Osteocyte (in vitro differentiated cells): Measurements from ENCODE around the gene MIA. TPM values are rescaled to one million over a fixed set of nuclear protein-coding genes. Genes with fewer than 3 reads are reported as not detected.

Experiments
- DNase-seq: peaks from one replicate; pipeline ENCODE4 v3.0.0; 2021; ENCODE audit warnings: mixed read lengths; ENCODE audit not compliant: unreplicated experiment; ENCODE audit errors: extremely low spot score
- H3K27ac Mint-ChIP-seq: one replicate; pipeline ENCODE4 v1.8.0; 2021; ENCODE audit warnings: mild to moderate bottlenecking, mixed read lengths; ENCODE audit not compliant: unreplicated experiment
- H3K27me3 Mint-ChIP-seq: one replicate; pipeline ENCODE4 v1.8.0; 2021; ENCODE audit warnings: mixed read lengths; ENCODE audit not compliant: unreplicated experiment
- H3K36me3 Mint-ChIP-seq: one replicate; pipeline ENCODE4 v1.8.0; 2021; ENCODE audit warnings: mixed read lengths; ENCODE audit not compliant: unreplicated experiment
- H3K4me1 Mint-ChIP-seq: one replicate; pipeline ENCODE4 v1.8.0; 2021; ENCODE audit warnings: mixed read lengths; ENCODE audit not compliant: unreplicated experiment
- H3K4me3 Mint-ChIP-seq: one replicate; pipeline ENCODE4 v1.8.0; 2021; ENCODE audit warnings: mild to moderate bottlenecking, moderate library complexity, mixed read lengths; ENCODE audit not compliant: unreplicated experiment
- H3K9me3 Mint-ChIP-seq: one replicate; pipeline ENCODE4 v1.8.0; 2021; ENCODE audit warnings: mixed read lengths; ENCODE audit not compliant: unreplicated experiment
- total RNA-seq: library from RNA; stranded (reverse); gene quantifications from 2 replicates; pipeline ENCODE4 v1.2.1, GENCODE V29; 2021
- TF ChIP-seq, protein P1 (sequence below): fragments of 200-600 bp; sonication (generic); IDR thresholded peaks from 2 replicates; pipeline ENCODE4 v1.5.0; 2021; ENCODE audit warnings: antibody characterized with exemption, mild to moderate bottlenecking, moderate library complexity

The MIA gene
- total RNA-seq, 1 donor from 2014 or later, result not detected

DNA sequence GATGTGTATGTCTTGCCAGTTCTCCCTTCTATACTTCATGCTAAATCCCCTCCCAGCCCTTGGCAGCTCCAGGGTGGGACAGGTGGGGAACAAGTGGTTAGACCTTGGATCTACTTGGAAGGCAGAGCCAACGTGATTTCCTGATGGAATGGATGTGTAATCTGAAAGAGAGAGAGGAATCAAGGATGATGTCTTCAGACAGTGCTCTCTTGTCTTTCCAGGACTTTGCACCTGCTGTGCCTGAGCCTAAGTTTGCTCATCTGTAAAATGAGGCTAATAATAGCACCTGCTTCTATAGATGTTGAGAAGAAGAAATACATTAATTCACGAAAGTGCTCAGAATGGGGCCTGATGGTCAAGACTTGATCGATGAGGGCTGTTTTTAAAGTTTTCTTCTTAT, 16.7 kb downstream of the MIA start:
- no peak overlapping the region for H3K4me3 Mint-ChIP-seq
- H3K9me3 Mint-ChIP-seq, result no peaks in the 10 kb centered on the region
- no peaks in the 10 kb centered on the region for H3K4me1 Mint-ChIP-seq
- H3K27ac Mint-ChIP-seq, result peak overlapping the region; percentile 2
- no peak for DNase-seq
- peaks cover 5% of the 10 kb centered on the region for H3K36me3 Mint-ChIP-seq
- TF ChIP-seq, protein P1, sequence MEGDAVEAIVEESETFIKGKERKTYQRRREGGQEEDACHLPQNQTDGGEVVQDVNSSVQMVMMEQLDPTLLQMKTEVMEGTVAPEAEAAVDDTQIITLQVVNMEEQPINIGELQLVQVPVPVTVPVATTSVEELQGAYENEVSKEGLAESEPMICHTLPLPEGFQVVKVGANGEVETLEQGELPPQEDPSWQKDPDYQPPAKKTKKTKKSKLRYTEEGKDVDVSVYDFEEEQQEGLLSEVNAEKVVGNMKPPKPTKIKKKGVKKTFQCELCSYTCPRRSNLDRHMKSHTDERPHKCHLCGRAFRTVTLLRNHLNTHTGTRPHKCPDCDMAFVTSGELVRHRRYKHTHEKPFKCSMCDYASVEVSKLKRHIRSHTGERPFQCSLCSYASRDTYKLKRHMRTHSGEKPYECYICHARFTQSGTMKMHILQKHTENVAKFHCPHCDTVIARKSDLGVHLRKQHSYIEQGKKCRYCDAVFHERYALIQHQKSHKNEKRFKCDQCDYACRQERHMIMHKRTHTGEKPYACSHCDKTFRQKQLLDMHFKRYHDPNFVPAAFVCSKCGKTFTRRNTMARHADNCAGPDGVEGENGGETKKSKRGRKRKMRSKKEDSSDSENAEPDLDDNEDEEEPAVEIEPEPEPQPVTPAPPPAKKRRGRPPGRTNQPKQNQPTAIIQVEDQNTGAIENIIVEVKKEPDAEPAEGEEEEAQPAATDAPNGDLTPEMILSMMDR, result no peak
- no peaks in the 10 kb centered on the region for H3K27me3 Mint-ChIP-seq

DNA sequence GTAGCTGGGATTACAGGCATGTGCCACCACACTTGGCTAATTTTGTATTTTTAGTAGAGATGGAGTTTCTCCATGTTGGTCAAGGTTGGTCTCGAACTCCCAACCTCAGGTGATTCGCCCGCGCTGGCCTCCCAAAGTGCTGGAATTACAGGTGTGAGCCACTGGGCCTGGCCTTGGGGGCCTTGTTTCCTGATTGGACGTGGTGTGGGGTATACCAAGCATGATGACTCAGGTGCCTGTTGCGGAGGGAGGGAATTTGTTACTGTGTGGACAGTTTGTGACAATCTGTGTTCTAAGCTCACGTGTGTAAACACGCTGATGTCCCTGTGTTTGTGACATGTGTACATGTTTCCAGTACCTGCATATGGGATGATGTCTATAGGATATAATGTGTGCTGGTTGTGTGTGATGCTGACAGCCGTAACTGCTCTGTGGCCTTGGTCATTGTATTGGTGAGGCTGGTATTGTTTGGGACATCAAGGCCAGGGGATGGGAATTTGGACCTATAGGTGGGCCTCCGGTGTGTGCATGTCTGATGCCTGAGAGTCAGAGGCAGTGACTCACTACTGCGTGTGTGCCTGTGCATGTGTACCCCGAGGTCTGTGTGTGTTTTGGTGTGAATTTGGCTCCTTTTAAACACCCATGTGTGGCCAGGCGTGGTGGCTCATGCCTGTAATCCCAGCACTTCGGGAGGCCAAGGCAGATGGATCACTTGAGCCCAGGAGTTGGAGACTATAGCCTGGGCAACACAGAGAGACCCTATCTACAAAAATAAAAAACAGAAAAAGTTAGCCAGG, 22.0 kb downstream of the MIA start:
- Mint-ChIP-seq H3K4me1 (peaks cover 37% of the 10 kb centered on the region), H3K9me3 (no peaks in the 10 kb centered on the region), H3K27me3 (no peaks in the 10 kb centered on the region), H3K36me3 (peaks cover 5% of the 10 kb centered on the region), H3K27ac (peak overlapping the region; percentile 97), H3K4me3 (peak overlapping the region; percentile 96)
- DNase-seq, result no peak
- TF ChIP-seq, protein P1, result no peak

DNA sequence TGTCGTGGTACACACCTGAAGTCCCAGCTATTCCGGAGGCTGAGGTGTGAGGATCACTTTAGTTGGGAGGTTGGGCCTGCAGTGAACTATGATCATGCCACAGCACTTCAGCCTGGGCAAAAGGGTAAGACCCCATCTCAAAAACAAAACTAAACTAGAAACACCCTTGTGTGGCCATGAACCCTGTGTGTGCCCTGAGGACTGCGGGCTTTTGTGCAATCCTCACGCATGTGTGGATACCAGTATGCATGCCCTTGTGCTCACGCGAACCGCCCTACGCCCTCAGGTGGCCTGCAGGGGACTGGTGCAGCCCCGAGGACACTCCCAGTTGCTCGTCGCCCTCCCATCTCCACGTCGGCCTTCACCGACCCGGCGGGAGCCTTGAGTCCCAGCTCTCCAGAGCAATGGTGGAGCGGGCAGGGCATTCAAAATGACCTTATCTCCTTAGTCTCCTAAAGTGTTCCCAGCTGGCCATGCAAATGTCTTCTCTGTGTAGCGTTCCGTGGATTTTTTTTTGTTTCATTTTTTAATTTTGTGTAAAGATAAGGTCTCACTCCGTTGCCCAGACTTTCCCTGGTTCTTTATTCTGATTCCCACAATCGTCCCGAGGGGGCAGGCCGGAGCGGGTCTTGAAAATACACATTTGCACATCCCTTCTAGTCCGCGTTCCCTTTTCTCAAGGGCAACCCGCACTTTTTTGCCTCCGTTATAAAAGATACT, 22.8 kb downstream of the MIA start:
- Mint-ChIP-seq H3K9me3 (no peaks in the 10 kb centered on the region), H3K27ac (peak overlapping the region; percentile 97), H3K4me1 (peaks cover 45% of the 10 kb centered on the region), H3K4me3 (peak overlapping the region; percentile 96), H3K27me3 (no peaks in the 10 kb centered on the region), H3K36me3 (peaks cover 8% of the 10 kb centered on the region)
- TF ChIP-seq, protein P1, result peak; percentile 59
- DNase-seq, result no peak

DNA sequence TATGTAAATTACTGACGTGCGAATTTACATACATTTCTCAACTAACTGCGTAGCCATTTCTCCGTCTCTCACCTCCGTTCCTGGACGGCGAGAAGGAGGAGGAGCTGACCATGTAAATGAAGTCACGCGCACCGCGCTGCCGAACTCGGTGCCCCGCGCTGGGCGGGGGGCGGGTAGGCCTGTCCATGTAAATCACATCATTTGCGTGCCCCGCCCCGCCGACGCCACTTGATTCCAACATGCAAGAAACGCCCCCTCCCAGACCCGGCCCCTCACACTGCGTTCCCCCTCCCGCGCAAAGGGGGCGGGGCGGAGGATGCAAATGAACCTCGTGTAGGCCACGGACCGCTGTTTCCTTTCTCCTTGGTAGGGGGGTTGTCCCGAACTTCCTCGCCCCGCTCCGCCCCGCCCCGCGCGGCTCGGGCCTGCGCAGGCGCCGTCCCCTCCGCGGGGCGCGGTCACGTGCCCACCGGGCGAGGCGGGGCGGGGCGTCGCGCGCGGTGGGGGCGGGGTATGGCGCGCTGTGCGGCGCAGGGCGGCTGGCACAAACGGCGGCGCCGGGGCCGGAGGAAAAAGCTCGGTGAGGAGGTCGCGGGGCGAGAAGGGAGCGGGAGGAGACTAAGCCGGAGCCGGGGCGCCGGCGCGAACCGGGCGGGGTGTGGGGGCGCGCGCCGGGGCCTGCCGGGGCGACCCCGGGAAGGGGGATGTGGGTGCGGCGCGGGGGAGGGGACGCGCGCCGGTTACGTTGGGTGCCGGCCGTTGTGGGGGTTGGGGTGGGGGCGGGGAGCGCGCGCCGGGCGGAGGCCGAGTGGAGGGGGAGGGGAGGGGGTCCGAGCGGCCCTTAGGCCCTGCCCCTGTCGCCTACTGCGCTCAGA, 23.6 kb downstream of the MIA start, which contains the start of gene EGLN2:
EGLN2 (plus strand) TSS at position 509 of the 875 bp plus-strand sequence. CDS start 1,382 bp downstream, outside the sequence.
- H3K36me3 Mint-ChIP-seq, result peaks cover 9% of the 10 kb centered on the region
- H3K27ac Mint-ChIP-seq, result peak within 1 kb of the TSS; percentile 97
- peak within 1 kb of the TSS; percentile 96 for H3K4me3 Mint-ChIP-seq
- no peaks in the 10 kb centered on the region for H3K27me3 Mint-ChIP-seq
- TF ChIP-seq, protein P1, result no peak
- DNase-seq, result peak; percentile 100
- peaks cover 53% of the 10 kb centered on the region for H3K4me1 Mint-ChIP-seq
- no peaks in the 10 kb centered on the region for H3K9me3 Mint-ChIP-seq
